ENCODE measurements around the gene CGNL1. TPM values are rescaled to one million over a fixed set of nuclear protein-coding genes. Genes with fewer than 3 reads are reported as not detected.

Gene CGNL1
- total RNA-seq, 1 experiment from 2014 or later = 0.31 TPM

GRCh38 chr15:57401546-57401945 lies 25.2 kb downstream of the CGNL1 start:
- Histone ChIP-seq H3K4me2 (no peak overlapping the region), H3K9me3 (ENCODE audit: insufficient read depth, low read depth) (no peaks in the 10 kb centered on the region), H3K4me1 (replicated peaks; ENCODE audit: insufficient read depth) (no peaks in the 10 kb centered on the region), H3K27me3 (ENCODE audit: insufficient read depth, low read depth) (no peaks in the 10 kb centered on the region), H3K27ac (no peak overlapping the region), H3K4me3 (no peak overlapping the region), H3K36me3 (ENCODE audit: low read depth) (no peaks in the 10 kb centered on the region), H3K79me2 (ENCODE audit: low read depth) (no peaks in the 10 kb centered on the region), H4K20me1 (ENCODE audit: insufficient read depth) (no peaks in the 10 kb centered on the region), H3F3A (ENCODE audit: insufficient read depth, low read depth) (no peaks in the 10 kb centered on the region), H2AFZ (no peak overlapping the region), H3K9me2 (ENCODE audit: insufficient read depth) (no peaks in the 10 kb centered on the region)
- ChIA-PET POLR2A (ENCODE audit: unreplicated experiment) (interaction anchor here (0.5 kb wide), 1 partner anchor 9 kb away, joined by 3 read pairs; no protein-coding TSS in a partner anchor), CTCF (no interaction called here)
- intact Hi-C loops (cut with micrococcal nuclease; ENCODE audit: unreplicated experiment) = no loop called here
- no peak for TF ChIP-seq EZH2 (IDR thresholded peaks at IDR 0.05; ENCODE audit: low read depth)
- TF ChIP-seq, protein P1, sequence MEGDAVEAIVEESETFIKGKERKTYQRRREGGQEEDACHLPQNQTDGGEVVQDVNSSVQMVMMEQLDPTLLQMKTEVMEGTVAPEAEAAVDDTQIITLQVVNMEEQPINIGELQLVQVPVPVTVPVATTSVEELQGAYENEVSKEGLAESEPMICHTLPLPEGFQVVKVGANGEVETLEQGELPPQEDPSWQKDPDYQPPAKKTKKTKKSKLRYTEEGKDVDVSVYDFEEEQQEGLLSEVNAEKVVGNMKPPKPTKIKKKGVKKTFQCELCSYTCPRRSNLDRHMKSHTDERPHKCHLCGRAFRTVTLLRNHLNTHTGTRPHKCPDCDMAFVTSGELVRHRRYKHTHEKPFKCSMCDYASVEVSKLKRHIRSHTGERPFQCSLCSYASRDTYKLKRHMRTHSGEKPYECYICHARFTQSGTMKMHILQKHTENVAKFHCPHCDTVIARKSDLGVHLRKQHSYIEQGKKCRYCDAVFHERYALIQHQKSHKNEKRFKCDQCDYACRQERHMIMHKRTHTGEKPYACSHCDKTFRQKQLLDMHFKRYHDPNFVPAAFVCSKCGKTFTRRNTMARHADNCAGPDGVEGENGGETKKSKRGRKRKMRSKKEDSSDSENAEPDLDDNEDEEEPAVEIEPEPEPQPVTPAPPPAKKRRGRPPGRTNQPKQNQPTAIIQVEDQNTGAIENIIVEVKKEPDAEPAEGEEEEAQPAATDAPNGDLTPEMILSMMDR (conservative IDR thresholded peaks at IDR 0.05) = no peak
- no TSS peak for BruUV-seq (replicated peaks)
- no peak for DNase-seq

DNA sequence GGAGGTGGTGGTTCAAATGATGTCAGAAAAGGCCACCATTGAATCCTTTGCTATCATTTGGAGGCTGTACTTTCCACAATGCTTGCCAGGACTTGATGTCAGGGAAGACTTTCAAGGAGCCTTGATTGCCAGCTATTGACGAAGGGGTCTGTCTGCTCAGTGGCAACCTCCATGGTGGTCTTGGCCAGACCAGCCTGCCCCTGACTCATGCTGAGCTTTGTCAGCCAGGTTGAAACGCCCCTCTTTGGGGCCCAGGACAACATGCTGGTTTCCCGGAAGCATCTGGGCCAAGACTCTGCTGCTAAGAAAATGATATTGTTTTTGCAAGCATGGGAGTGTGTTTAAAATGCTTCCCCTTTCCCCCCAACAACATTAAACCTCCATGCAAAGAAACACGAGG lies 26.7 kb downstream of the CGNL1 start:
- no peak overlapping the region for H3K4me2 ChIP-seq
- H3K4me3 ChIP-seq = no peak overlapping the region
- no peak for DNase-seq
- TF ChIP-seq EZH2 (IDR thresholded peaks at IDR 0.05; ENCODE audit: low read depth) = no peak
- TF ChIP-seq, protein P1 (conservative IDR thresholded peaks at IDR 0.05) = no peak
- no peaks in the 10 kb centered on the region for H3K4me1 ChIP-seq (replicated peaks; ENCODE audit: insufficient read depth)
- H3K9me2 ChIP-seq (ENCODE audit: insufficient read depth) = no peaks in the 10 kb centered on the region
- H3K79me2 ChIP-seq (ENCODE audit: low read depth) = no peaks in the 10 kb centered on the region
- BruUV-seq (replicated peaks) = no TSS peak
- ChIA-PET CTCF (no interaction called here), POLR2A (ENCODE audit: unreplicated experiment) (no interaction called here)
- no peaks in the 10 kb centered on the region for H4K20me1 ChIP-seq (ENCODE audit: insufficient read depth)
- H3K27ac ChIP-seq = no peak overlapping the region
- H3K27me3 ChIP-seq (ENCODE audit: insufficient read depth, low read depth) = no peaks in the 10 kb centered on the region
- H2AFZ ChIP-seq = no peak overlapping the region
- H3K9me3 ChIP-seq (ENCODE audit: insufficient read depth, low read depth) = no peaks in the 10 kb centered on the region
- H3K36me3 ChIP-seq (ENCODE audit: low read depth) = no peaks in the 10 kb centered on the region
- intact Hi-C loops (cut with micrococcal nuclease; ENCODE audit: unreplicated experiment) = no loop called here
- H3F3A ChIP-seq (ENCODE audit: insufficient read depth, low read depth) = no peaks in the 10 kb centered on the region

DNA sequence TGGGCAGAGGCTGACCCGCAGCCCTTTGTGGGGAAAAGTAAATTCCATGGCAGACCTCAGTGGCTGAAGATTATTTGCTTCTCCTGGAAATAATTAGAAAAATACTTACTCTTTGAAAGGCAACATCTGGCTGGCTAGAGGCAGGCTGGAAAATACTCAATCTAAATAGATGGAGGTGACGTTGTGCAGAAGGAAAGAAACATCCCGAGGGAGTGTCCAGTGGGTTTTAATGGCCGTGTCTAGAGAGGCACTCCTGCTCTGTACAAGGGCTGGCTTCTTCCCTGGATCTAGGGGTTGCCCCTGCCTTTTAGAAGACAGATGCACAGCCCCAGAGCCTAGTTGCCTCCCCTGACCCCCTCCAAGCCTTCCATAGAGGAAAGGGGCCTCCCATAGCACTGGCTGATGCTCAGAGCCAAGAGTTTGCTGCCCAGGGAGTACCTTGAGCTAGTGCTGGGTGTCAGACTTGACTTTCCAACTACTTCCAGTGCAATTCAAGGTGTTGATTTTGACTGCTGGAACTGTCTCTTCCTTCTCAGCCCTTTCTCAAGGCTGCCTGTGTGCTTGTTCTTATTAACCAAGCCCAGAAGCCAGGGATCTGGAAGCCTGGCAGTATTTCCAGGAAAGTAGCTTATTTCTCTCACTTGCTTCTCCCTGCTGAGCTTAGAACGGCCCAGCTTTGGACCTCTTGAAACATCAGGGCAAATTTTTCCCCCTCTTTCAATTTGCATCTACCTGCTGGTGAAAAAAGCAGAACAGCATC lies 27.4 kb downstream of the CGNL1 start:
- Histone ChIP-seq H3K9me3 (ENCODE audit: insufficient read depth, low read depth) (no peaks in the 10 kb centered on the region), H3K4me1 (replicated peaks; ENCODE audit: insufficient read depth) (no peaks in the 10 kb centered on the region), H3K27me3 (ENCODE audit: insufficient read depth, low read depth) (no peaks in the 10 kb centered on the region), H3K27ac (no peak overlapping the region), H3K4me3 (no peak overlapping the region), H3F3A (ENCODE audit: insufficient read depth, low read depth) (no peaks in the 10 kb centered on the region), H3K79me2 (ENCODE audit: low read depth) (no peaks in the 10 kb centered on the region), H3K4me2 (no peak overlapping the region), H4K20me1 (ENCODE audit: insufficient read depth) (no peaks in the 10 kb centered on the region), H3K9me2 (ENCODE audit: insufficient read depth) (no peaks in the 10 kb centered on the region), H3K36me3 (ENCODE audit: low read depth) (no peaks in the 10 kb centered on the region), H2AFZ (no peak overlapping the region)
- POLR2A ChIA-PET (ENCODE audit: unreplicated experiment) = no interaction called here
- intact Hi-C loops (cut with micrococcal nuclease; ENCODE audit: unreplicated experiment) = no loop called here
- DNase-seq = no peak
- TF ChIP-seq, protein P1 (conservative IDR thresholded peaks at IDR 0.05) = no peak
- no peak for TF ChIP-seq EZH2 (IDR thresholded peaks at IDR 0.05; ENCODE audit: low read depth)
- no TSS peak for BruUV-seq (replicated peaks)
- CTCF ChIA-PET = no interaction called here
